Immature natural killer cell (primary cell): ENCODE data around the gene PLEKHA3. TPM values are rescaled to one million over a fixed set of nuclear protein-coding genes. Genes with fewer than 3 reads are reported as not detected.
"Not testable (repeated sequence)": the region's sequence is repeated elsewhere in the genome, so short reads cannot be mapped to it uniquely, and the experiment has no call there.

Experiments used
- DNase-seq, 3 donors: peaks; one replicate each; pipeline ENCODE4 v3.0.0; 2022; ENCODE audit warnings: mixed read lengths in 1 of 3
- H3K27ac Mint-ChIP-seq, 6 donors: one replicate each; pipeline ENCODE4 v1.8.0; 2020; ENCODE audit warnings: mixed read lengths in 6 of 6, mild to moderate bottlenecking in 5 of 6, inconsistent platforms in 4 of 6, moderate library complexity in 3 of 6
- H3K27me3 Mint-ChIP-seq, 3 donors: one replicate each; pipeline ENCODE4 v1.8.0; 2020 to 2021; ENCODE audit warnings: low read depth in 3 of 3, mild to moderate bottlenecking in 3 of 3, mixed read lengths in 3 of 3, moderate library complexity in 3 of 3, inconsistent platforms in 1 of 3
- H3K36me3 Mint-ChIP-seq, 3 donors: one replicate each; pipeline ENCODE4 v1.8.0; 2020; ENCODE audit warnings: mixed read lengths in 3 of 3, inconsistent platforms in 2 of 3, mild to moderate bottlenecking in 2 of 3
- H3K4me1 Mint-ChIP-seq, 2 donors: one replicate each; pipeline ENCODE4 v1.8.0; 2020; ENCODE audit warnings: inconsistent platforms in 2 of 2, mild to moderate bottlenecking in 2 of 2, mixed read lengths in 2 of 2, moderate library complexity in 1 of 2
- H3K4me3 Mint-ChIP-seq, 5 donors: one replicate each; pipeline ENCODE4 v1.8.0; 2020; ENCODE audit warnings: mild to moderate bottlenecking in 5 of 5, mixed read lengths in 5 of 5, inconsistent platforms in 3 of 5, moderate library complexity in 3 of 5
- H3K9me3 Mint-ChIP-seq, 6 donors: one replicate each; pipeline ENCODE4 v1.8.0; 2020; ENCODE audit warnings: mild to moderate bottlenecking in 6 of 6, mixed read lengths in 6 of 6, inconsistent platforms in 4 of 6, moderate library complexity in 3 of 6
- polyA plus RNA-seq, 3 donors: library from polyadenylated mRNA; unstranded; fragments of 300-500 nt; fragmentation: Illumina TruSeq; gene quantifications; one replicate each; pipeline ENCODE4 v1.2.3, GENCODE V29; 2021

The PLEKHA3 gene
- polyA plus RNA-seq, 3 donors from 2014 or later = 22.4 to 35.6 (median 27.7) TPM

GRCh38 chr2:178521304-178522150, 41.3 kb downstream of the PLEKHA3 start:
- no peak for DNase-seq
- no peaks in the 10 kb centered on the region for H3K9me3 Mint-ChIP-seq
- peak overlapping the region in 3 of 5 donors; percentile 14 to 67 (median 27) for H3K4me3 Mint-ChIP-seq
- H3K27me3 Mint-ChIP-seq = no peaks in the 10 kb centered on the region
- H3K36me3 Mint-ChIP-seq = peaks cover 0 to 11% (median 6%) of the 10 kb centered on the region in 3 donors
- H3K27ac Mint-ChIP-seq = peak overlapping the region in 4 of 6 donors; percentile 14 to 69 (median 22)
- H3K4me1 Mint-ChIP-seq = peaks cover 21 to 32% of the 10 kb centered on the region in 2 donors

- Mint-ChIP-seq H3K27me3 (no peaks in the 10 kb centered on the region), H3K36me3 (peaks cover 0 to 13% (median 3%) of the 10 kb centered on the region in 3 donors), H3K9me3 (no peaks in the 10 kb centered on the region), H3K4me1 (peaks cover 21 to 32% of the 10 kb centered on the region in 2 donors), H3K27ac (peak overlapping the region; percentile 61 to 93 (median 85)), H3K4me3 (peak overlapping the region; percentile 81 to 94 (median 93))
- DNase-seq = peak; percentile 61 to 79 (median 78)
These were observed 42.8 kb downstream of the PLEKHA3 start for GRCh38 chr2:178522950-178523595.

- Mint-ChIP-seq H3K4me3 (peak overlapping the region; percentile 81 to 94 (median 93)), H3K4me1 (peaks cover 21 to 32% of the 10 kb centered on the region in 2 donors)
These were observed 43.4 kb downstream of the PLEKHA3 start for GRCh38 chr2:178523596-178524134.

GRCh38 chr2:178525010-178525409, 44.8 kb downstream of the PLEKHA3 start:
- H3K27me3 Mint-ChIP-seq, H3K4me3 Mint-ChIP-seq, H3K36me3 Mint-ChIP-seq, H3K9me3 Mint-ChIP-seq, DNase-seq, H3K27ac Mint-ChIP-seq: not testable (repeated sequence)
- peaks cover 21 to 32% of the 10 kb centered on the region in 2 donors for H3K4me1 Mint-ChIP-seq

More at GRCh38 chr2:178523596-178524134, 43.4 kb downstream of the PLEKHA3 start:
- Mint-ChIP-seq H3K9me3 (no peaks in the 10 kb centered on the region), H3K27ac (peak overlapping the region; percentile 61 to 93 (median 85)), H3K36me3 (peaks cover 0 to 9% (median 3%) of the 10 kb centered on the region in 3 donors), H3K27me3 (no peaks in the 10 kb centered on the region)
- peak in 1 of 3 donors; percentile 2 for DNase-seq

- H3K9me3 Mint-ChIP-seq, H3K36me3 Mint-ChIP-seq, H3K27ac Mint-ChIP-seq, H3K27me3 Mint-ChIP-seq, DNase-seq: not testable (repeated sequence)
- peaks cover 21 to 36% of the 10 kb centered on the region in 2 donors for H3K4me1 Mint-ChIP-seq
- peak overlapping the region in 2 of 5 donors; percentile 8 to 19 for H3K4me3 Mint-ChIP-seq
These were observed 45.2 kb downstream of the PLEKHA3 start for GRCh38 chr2:178525460-178525859.

GRCh38 chr2:178526256-178526655, 46.0 kb downstream of the PLEKHA3 start:
- Mint-ChIP-seq H3K9me3 (no peaks in the 10 kb centered on the region), H3K27ac (no peak overlapping the region), H3K36me3 (peaks cover 3 to 15% (median 4%) of the 10 kb centered on the region in 3 donors), H3K4me1 (peaks cover 27 to 44% of the 10 kb centered on the region in 2 donors), H3K4me3 (no peak overlapping the region), H3K27me3 (no peaks in the 10 kb centered on the region)
- no peak for DNase-seq

- peaks cover 28 to 44% of the 10 kb centered on the region in 2 donors for H3K4me1 Mint-ChIP-seq
- peak overlapping the region in 1 of 6 donors; percentile 5 for H3K27ac Mint-ChIP-seq
- H3K27me3 Mint-ChIP-seq = no peaks in the 10 kb centered on the region
- H3K36me3 Mint-ChIP-seq = peaks cover 7 to 23% (median 17%) of the 10 kb centered on the region in 3 donors
- H3K9me3 Mint-ChIP-seq = no peaks in the 10 kb centered on the region
- no peak overlapping the region for H3K4me3 Mint-ChIP-seq
- no peak for DNase-seq
These were observed 47.3 kb downstream of the PLEKHA3 start for GRCh38 chr2:178527592-178527991.

GRCh38 chr2:178528647-178529046, 48.4 kb downstream of the PLEKHA3 start:
- Mint-ChIP-seq H3K9me3 (no peaks in the 10 kb centered on the region), H3K4me1 (peaks cover 19 to 33% of the 10 kb centered on the region in 2 donors), H3K4me3 (no peak overlapping the region), H3K36me3 (peaks cover 13 to 30% (median 24%) of the 10 kb centered on the region in 3 donors), H3K27ac (no peak overlapping the region), H3K27me3 (no peaks in the 10 kb centered on the region)
- no peak for DNase-seq

GRCh38 chr2:178529194-178529593, 48.9 kb downstream of the PLEKHA3 start:
- Mint-ChIP-seq H3K4me3 (no peak overlapping the region), H3K27me3 (no peaks in the 10 kb centered on the region), H3K9me3 (no peaks in the 10 kb centered on the region), H3K4me1 (peaks cover 15 to 28% of the 10 kb centered on the region in 2 donors), H3K36me3 (peaks cover 19 to 34% (median 29%) of the 10 kb centered on the region in 3 donors), H3K27ac (no peak overlapping the region)
- DNase-seq = no peak

GRCh38 chr2:178530131-178530530, 49.9 kb downstream of the PLEKHA3 start:
- DNase-seq = no peak
- peaks cover 28 to 44% (median 39%) of the 10 kb centered on the region in 3 donors for H3K36me3 Mint-ChIP-seq

GRCh38 chr2:178530625-178531142, 50.4 kb downstream of the PLEKHA3 start:
- no peak for DNase-seq
- Mint-ChIP-seq H3K36me3 (peaks cover 29 to 47% (median 40%) of the 10 kb centered on the region in 3 donors), H3K4me3 (no peak overlapping the region), H3K27me3 (no peaks in the 10 kb centered on the region), H3K27ac (peak overlapping the region in 3 of 6 donors; percentile 8 to 28 (median 19)), H3K9me3 (no peaks in the 10 kb centered on the region), H3K4me1 (peaks cover 10 to 21% of the 10 kb centered on the region in 2 donors)

More at GRCh38 chr2:178530131-178530530, 49.9 kb downstream of the PLEKHA3 start:
- H3K4me3 Mint-ChIP-seq = no peak overlapping the region
- H3K27ac Mint-ChIP-seq = peak overlapping the region in 2 of 6 donors; percentile 19 to 28
- H3K27me3 Mint-ChIP-seq = no peaks in the 10 kb centered on the region
- peaks cover 13 to 23% of the 10 kb centered on the region in 2 donors for H3K4me1 Mint-ChIP-seq
- no peaks in the 10 kb centered on the region for H3K9me3 Mint-ChIP-seq

GRCh38 chr2:178531168-178531567, 50.9 kb downstream of the PLEKHA3 start:
- DNase-seq = no peak
- H3K27me3 Mint-ChIP-seq = no peaks in the 10 kb centered on the region
- H3K36me3 Mint-ChIP-seq = peaks cover 29 to 47% (median 45%) of the 10 kb centered on the region in 3 donors
- H3K4me1 Mint-ChIP-seq = peaks cover 9 to 16% of the 10 kb centered on the region in 2 donors
- no peaks in the 10 kb centered on the region for H3K9me3 Mint-ChIP-seq
- peak overlapping the region in 1 of 5 donors; percentile 27 for H3K4me3 Mint-ChIP-seq
- peak overlapping the region in 1 of 6 donors; percentile 8 for H3K27ac Mint-ChIP-seq

GRCh38 chr2:178536037-178536436, 55.8 kb downstream of the PLEKHA3 start:
- H3K27ac Mint-ChIP-seq = no peak overlapping the region
- no peak overlapping the region for H3K4me3 Mint-ChIP-seq
- DNase-seq = no peak
- peaks cover 40 to 70% (median 44%) of the 10 kb centered on the region in 3 donors for H3K36me3 Mint-ChIP-seq
- peaks cover 5 to 10% of the 10 kb centered on the region in 2 donors for H3K4me1 Mint-ChIP-seq
- no peaks in the 10 kb centered on the region for H3K9me3 Mint-ChIP-seq
- H3K27me3 Mint-ChIP-seq = no peaks in the 10 kb centered on the region
